GM18508 (cell line): ENCODE data around the gene CALCR.
"Not testable (repeated sequence)": the region's sequence is repeated elsewhere in the genome, so short reads cannot be mapped to it uniquely, and the experiment has no call there.

Source experiments
- ATAC-seq: cut with Tn5 transposase; IDR thresholded peaks from one replicate; pipeline ENCODE4 v1.9.1; 2021; ENCODE audit warnings: moderate number of reproducible peaks; ENCODE audit not compliant: insufficient read depth, unreplicated experiment

The CALCR gene

DNA sequence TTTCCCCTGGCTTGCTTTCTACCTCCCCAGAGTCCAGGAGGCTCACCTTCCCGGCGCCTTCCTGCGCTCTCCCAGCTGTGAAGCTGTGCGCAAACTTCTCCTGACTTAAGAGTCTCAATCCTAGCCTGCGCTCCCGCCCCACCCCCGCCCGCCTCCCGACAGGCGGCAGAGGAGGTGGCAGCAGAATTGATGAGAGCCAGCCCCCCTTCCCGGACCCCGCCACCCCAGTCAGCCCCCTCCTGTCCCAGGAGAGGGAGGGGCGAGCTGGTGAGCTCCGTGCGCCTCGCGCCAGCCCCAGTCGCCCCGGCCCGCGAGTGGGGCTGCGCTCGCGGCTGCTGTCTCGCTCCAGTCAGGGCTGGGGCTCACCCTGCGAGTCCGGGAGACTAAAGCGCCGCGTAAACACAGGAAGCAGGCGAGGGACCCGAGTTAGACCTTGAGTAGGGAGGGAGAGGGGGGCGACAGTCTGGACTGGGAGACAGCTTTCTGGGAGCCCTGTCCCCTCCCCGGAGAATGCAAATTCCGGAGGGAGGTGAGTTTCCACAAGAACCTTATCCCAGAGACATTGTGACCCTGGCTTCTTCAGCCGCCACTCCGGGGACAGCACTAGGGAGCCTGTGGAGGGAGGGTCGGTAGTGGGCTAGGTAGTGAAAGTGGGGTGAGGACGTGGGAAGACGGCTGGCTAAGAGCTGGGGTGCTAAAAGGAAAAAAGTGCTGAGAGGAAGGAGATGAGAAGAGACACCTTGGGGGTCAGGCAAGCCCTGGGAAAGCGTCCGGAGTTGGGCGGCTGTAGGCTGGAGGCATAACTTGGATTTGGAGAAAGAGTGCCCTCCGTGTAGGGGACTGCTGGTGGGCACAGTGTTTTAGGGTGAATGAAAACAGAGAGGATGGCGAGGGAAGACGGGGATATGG, at the start of gene CALCR:
CALCR (minus strand) TSS at position 79 of the 909 bp plus-strand sequence. CDS start 87,743 bp downstream, outside the sequence.
- no peak for ATAC-seq

DNA sequence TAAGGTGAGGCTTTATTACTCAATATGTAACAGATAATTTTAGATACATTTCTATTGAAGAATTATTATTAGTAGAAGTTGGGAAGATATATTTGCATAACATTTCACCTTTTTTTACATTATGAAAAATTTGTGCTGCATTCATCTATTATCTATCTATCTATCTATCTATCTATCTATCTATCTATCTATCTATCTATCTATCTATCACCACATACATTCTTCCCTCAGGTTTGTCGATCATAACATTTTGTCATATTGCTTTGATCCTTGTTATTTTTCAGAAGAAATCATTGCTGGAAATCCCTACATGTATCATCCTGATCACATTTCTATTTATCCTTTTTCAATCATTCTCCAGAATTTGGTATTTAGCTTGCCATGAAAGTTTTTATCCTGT, 49.3 kb upstream of the CALCR start:
- ATAC-seq: no peak

GRCh38 chr7:93622036-93623033, 47.8 kb upstream of the CALCR start:
- no peak for ATAC-seq

DNA sequence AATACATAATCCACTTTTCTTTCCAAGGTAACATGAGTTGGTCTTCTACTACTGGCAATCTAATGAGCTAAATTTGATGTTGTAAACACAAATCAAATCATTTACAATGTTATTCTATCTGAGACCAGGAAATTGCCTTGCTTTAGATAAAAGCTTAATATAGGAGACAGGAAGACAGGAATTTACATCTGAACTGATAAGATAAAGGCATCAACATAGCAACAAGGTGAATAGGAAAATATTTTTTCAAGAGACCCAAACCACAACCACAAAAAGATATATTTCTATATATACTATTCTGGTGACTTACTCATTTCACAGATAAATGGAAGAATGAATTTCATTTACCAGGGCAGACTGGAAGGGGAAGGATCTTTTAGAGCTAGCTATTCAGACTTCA, 46.3 kb upstream of the CALCR start:
- no peak for ATAC-seq

- ATAC-seq: no peak
Observed at GRCh38 chr7:93620057-93620456, 45.5 kb upstream of the CALCR start.

DNA sequence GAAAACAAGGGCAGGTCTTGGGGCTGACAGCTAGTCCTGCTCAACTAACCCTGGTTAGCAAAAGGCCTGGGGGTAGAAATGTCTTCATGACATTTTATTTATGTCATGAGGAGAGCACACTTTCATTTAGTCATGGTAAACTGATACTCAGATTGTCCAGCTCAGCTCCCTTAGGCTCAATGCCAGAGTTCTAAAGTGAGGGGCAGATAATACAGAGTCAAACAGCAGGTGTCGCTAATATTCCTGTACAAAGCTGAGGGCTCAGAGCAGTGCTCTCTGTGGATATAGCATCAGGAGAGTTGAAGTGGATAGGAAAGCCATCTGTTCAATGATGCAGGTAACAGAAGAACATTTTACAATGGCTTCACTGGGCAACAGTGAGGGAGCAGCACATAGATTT, 26.8 kb upstream of the CALCR start:
- no peak for ATAC-seq

DNA sequence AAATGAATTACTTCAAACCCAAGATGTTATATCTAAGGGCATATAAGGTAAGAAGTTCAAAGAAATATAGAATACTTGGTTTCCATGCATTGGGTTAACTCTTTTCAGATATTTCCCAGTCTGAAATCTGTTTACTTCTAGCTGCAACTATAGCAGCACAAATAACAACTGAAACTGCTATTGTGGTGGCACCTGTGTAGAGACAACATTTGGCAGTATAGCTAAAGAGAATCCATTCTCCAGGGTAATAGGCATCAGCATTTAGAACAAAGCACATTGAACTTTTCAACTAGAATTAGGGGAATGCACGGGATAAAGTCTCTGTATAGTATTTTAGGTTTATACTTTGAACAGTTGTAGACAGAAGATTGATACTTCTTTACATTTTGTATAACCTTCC, 19.7 kb upstream of the CALCR start:
- ATAC-seq: no peak

- no peak for ATAC-seq
Observed at GRCh38 chr7:93592588-93593266, 18.2 kb upstream of the CALCR start.

DNA sequence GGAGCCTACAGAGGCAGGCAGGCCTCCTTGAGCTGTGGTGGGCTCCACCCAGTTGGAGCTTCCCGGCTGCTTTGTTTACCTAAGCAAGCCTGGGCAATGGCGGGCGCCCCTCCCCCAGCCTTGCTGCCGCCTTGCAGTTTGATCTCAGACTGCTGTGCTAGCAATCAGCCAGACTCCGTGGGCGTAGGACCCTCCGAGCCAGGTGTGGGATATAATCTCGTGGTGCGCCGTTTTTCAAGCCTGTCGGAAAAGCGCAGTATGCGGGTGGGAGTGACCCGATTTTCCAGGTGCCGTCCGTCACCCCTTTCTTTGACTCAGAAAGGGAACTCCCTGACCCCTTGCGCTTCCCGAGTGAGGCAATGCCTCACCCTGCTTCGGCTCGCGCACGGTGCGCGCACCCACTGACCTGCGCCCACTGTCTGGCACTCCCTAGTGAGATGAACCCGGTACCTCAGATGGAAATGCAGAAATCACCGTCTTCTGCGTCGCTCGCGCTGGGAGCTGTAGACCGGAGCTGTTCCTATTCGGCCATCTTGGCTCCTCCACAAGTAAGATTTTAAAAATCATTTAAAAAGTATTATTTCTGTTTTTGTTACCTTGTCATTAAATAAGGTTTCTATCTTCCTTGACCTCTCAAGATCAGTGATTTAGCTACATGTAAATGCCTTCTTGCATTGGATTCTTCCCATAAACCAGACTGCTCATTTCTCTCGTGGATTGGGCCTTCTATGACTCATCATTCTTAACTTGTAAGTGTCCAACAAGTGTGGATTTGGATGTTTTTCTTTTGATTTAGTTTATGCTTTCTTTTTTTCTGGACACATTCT, 16.9 kb upstream of the CALCR start:
- not testable (repeated sequence) for ATAC-seq

- ATAC-seq: not testable (repeated sequence)
Observed at GRCh38 chr7:93586479-93586865, 11.9 kb upstream of the CALCR start.

GRCh38 chr7:93585694-93586478, 11.4 kb upstream of the CALCR start:
- ATAC-seq: not testable (repeated sequence)

DNA sequence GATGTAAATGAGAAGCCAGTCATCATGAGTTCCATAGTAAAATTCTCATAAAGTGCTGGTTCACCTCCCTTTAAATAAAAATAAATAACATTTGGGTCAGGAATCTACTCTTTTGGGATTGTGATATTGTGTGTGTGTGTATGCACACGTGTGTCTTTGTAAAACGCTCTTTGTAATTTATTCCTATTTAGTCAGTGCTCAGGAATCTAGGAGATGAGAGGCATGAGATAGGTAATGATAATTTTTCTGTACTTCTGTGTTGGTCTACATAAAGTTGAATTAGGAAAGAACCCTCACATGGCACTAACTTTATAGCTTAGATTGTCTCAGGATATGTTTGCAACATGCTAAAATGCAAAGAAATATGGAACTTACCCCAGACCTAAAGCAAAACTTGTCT, 4.9 kb upstream of the CALCR start:
- ATAC-seq: no peak

GRCh38 chr7:93578762-93579161, 4.2 kb upstream of the CALCR start:
- ATAC-seq: no peak

GRCh38 chr7:93575555-93576399, 1.3 kb upstream of the CALCR start:
- no peak for ATAC-seq

DNA sequence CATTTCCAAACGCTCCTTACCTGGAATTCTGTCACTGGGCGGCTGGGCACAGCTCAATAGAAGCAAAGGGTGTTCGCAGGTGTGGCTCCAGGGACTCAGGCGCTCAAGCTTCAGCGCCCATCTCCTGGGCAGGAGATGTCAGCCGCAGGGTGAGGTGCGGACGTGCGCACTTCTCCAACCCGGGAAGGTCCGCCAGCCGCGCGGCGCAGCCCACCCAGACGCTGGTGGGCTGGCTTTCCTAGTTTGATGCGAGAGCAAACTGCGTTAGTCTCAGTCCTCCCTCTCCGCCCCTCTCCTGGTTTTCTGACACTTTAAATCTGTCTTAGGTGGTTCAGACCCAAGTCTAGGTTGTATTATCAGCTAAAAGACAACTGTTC, 267 bp downstream of the CALCR start:
- no peak for ATAC-seq

DNA sequence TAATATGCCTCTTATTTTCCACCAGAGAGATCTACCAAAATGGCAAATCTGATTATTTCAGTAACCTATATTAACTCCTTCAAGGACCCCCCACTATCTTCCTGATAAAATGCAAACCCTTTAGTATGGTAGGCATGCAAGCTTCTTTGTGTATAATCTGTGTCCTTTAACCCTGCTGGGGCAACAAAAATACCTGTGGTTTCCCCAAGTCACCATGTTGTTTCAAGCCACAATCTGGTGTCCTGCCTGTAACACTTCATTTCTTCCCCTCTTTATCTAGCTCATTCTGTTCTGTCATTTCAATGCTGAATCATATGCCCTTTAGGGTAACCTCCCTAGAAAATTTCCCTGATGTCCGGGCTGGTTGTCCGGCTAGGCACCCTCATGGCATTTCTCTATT, 5.3 kb downstream of the CALCR start:
- no peak for ATAC-seq

DNA sequence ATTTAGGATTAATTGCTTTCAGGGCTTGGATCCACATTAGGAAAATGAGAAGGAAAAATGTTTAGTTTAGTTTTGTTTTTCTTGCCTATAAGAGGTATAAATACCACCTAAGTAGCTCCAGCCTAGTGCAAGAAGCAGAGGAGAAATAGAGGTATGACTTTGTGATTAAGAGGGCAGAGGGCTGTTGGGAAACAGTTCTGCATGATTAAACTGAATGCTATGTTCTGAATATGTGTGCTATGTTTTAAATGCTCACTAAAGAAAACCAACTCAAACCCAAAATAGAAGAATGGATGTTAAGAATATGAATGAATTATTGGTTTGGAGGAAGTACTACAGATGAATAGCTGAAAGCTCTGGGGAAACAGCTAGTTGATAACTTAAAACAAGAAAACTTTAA, 7.6 kb downstream of the CALCR start:
- no peak for ATAC-seq

DNA sequence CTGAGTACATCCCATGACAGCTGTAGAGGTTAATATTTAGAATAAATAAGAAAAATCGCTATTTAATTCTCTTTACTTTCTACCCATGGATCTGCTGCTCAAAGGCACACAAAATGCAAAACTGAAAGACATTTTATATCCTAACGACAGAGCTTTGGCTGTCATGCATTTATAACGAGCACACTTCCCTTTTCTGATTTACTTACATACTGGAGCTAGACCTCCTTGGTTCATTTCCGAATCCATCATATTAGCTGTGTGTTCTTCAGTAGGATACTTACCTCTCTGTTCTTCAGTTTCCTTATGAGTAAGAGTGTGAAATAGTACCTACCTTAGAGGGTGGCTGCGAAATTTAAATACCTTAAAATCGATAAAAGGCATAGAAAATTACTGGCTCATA, 10.9 kb downstream of the CALCR start:
- no peak for ATAC-seq
